Astrocyte of the cerebellum (primary cell): Measurements from ENCODE around the gene PIEZO1.

Experiments used
- DNase-seq: peaks from one replicate; pipeline ENCODE4 v3.0.0-alpha.2; 2011; ENCODE audit warnings: low read depth
- H3K4me3 ChIP-seq: 2 replicates; pipeline ENCODE4 v1.5.1; 2011; ENCODE audit warnings: mild to moderate bottlenecking, low read depth, low read length, moderate library complexity
- CTCF ChIP-seq: IDR thresholded peaks from 2 replicates; pipeline ENCODE4 v1.5.1; 2012; ENCODE audit warnings: low read length, low read depth, moderate library complexity, mild to moderate bottlenecking; ENCODE audit errors: missing control alignments
- in situ Hi-C: cut with HindIII; loops from 2 replicates; pipeline ENCODE4 v1.10.0; 2017; ENCODE audit warnings: low sequenced_read_pairs

The PIEZO1 gene

GRCh38 chr16:88815901-88816589 lies 31.0 kb upstream of the PIEZO1 start:
- no peak overlapping the region for H3K4me3 ChIP-seq
- TF ChIP-seq CTCF = peak; percentile 75
- in situ Hi-C loops = no loop called here
- DNase-seq = no peak

- no peak for TF ChIP-seq CTCF
- DNase-seq = no peak
- H3K4me3 ChIP-seq = no peak overlapping the region
- in situ Hi-C loops = no loop called here
Measured at GRCh38 chr16:88815227-88815626, 30.2 kb upstream of the PIEZO1 start.

- H3K4me3 ChIP-seq = no peak overlapping the region
- TF ChIP-seq CTCF = no peak
Measured at GRCh38 chr16:88814144-88814502, 29.1 kb upstream of the PIEZO1 start.

GRCh38 chr16:88813269-88814143 lies 28.5 kb upstream of the PIEZO1 start:
- DNase-seq = no peak
- no peak for TF ChIP-seq CTCF
- in situ Hi-C loops = no loop called here
- H3K4me3 ChIP-seq = no peak overlapping the region

More at GRCh38 chr16:88814144-88814502, 29.1 kb upstream of the PIEZO1 start:
- in situ Hi-C loops = no loop called here
- no peak for DNase-seq

- no peak for TF ChIP-seq CTCF
- in situ Hi-C loops = no loop called here
- peak overlapping the region; percentile 65 for H3K4me3 ChIP-seq
- DNase-seq = no peak
Measured at GRCh38 chr16:88812513-88813268, 27.7 kb upstream of the PIEZO1 start.

- in situ Hi-C loops = no loop called here
- peak; percentile 85 for DNase-seq
- peak within 1 kb of the TSS; percentile 65 for H3K4me3 ChIP-seq
- TF ChIP-seq CTCF = peak; percentile 17
Measured at GRCh38 chr16:88811769-88812512, 26.9 kb upstream of the PIEZO1 start, which contains the start of gene APRT. APRT (minus strand) TSS chr16:88811928; CDS start chr16:88811899, 29 bp downstream.
